Cerebellar nuclear complex (tissue), 1 donor: ENCODE data around the gene MAP2K3.

Experiments used
- DNase-seq, 2 experiments: peaks; one replicate each; lab custom pipeline; 2025; lab: John Stamatoyannopoulos, UW

The MAP2K3 gene

DNA sequence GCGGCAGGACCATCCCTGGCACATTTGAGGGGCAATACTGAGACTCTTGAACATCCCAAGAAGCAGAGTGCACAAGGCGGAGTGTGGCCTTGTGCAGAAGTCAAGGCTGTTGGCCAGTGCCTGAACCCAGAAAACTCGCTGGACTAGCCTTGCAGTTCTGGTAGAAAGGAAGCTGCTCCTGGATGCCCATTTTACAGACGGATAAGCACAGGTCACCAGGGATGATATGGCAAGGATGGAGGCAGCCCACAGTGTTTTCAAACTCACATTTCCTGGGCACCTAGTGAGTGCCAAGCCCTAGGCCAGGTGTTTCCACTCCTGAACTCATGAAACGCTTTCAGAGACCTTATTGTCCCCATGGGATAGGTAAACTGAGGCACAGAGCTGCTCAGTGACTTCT lies 1.7 kb upstream of the MAP2K3 start:
- no peak for DNase-seq

- DNase-seq, result no peak
Observed at GRCh38 chr17:21283482-21284318, 811 bp upstream of the MAP2K3 start.

GRCh38 chr17:21285164-21286065 lies 904 bp downstream of the MAP2K3 start:
- DNase-seq, result no peak

GRCh38 chr17:21286066-21286770 lies 1.7 kb downstream of the MAP2K3 start:
- DNase-seq, result no peak

GRCh38 chr17:21286909-21287702 lies 2.6 kb downstream of the MAP2K3 start:
- DNase-seq, result no peak

DNA sequence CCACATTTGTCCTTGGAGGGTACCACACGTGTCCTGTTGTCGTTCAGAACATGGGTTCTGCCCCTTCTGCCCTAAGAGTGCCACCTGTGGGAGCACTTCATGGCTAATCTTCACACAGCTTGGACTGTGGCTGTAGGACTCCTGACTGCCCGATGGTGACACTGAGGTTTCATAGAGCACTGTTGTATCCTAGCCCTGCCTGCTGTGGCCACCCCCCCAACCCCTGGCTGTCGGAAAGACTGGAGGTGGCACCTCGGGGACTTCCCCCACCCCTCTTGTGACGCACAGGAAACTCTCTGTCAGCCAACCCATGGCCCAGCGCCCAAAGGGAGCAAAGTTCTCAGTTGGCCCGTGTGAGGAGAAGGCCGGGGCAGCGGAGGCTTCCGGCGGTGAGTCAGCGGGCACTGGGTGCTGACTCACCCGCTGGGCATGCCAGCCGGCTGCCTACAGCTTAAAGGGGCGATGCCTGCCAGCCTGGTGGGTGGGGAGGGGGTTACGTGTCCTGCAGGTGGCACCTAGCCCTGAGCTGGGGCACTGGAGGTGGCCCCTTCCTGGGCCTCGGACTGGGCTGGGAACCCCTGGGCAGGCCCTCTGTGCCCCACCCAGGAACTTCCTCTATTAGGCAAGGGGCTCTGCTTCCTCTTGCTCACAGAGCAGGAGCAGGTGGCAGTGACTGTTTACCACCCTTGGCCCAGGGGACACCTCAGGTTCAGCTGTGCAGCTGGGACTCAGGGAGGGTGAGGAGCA lies 3.4 kb downstream of the MAP2K3 start:
- no peak for DNase-seq

GRCh38 chr17:21288571-21289017 lies 4.1 kb downstream of the MAP2K3 start:
- no peak for DNase-seq

- DNase-seq, result no peak
Observed at GRCh38 chr17:21289175-21289901, 4.8 kb downstream of the MAP2K3 start.

DNA sequence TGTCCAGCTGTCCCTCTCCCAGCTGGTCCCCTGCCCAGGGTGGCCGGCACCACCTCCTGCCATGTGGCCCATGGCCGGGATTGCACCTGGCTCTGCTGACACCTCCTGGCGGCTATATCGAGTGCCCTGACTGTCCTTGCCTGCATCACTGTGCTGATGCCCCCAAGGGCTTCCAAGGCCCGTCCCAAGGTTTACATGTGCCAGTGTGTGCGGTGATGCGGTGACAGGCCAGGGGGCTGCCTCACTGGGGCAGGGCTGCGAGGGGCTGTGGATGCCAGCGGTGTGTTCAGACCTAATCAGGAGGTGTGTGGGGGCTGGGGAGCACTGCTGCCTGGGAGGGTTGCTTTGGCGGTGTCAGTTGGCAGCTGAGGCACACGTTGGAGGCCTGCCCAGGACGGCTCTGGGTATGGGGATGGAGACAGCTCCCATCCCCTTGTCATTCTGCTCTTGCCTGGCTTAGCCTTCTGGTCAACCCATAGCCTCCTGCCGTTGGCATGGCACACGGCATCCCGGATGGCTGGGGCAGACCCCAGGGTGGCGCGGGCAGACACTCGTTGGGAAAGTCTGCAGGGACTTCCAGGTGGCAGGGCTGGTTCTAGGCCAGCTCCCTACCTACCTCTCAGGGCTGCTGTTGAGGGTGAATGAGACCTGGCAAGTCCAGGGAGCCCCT lies 5.5 kb downstream of the MAP2K3 start:
- DNase-seq, result peak in 1 of 2 experiments; percentile 48

DNA sequence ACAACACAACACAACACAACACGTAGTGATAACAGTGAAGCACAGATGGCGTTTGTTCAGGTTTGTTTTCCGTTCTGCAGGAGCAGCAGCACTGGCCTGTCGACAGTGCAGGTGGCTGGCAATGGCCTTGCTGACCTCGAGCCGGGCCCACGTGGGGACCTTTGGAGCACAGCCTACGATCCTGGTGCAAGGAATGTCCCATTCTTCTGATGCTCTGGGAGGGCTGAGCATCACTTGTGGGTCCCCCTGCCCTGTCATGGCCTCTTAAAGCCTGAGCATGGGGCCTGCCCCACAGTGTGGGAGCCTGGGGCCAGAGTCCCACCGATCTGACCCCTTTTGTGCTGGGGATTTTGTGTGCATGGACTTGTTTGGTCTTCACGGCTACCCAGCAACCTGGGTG lies 6.8 kb downstream of the MAP2K3 start:
- no peak for DNase-seq

DNA sequence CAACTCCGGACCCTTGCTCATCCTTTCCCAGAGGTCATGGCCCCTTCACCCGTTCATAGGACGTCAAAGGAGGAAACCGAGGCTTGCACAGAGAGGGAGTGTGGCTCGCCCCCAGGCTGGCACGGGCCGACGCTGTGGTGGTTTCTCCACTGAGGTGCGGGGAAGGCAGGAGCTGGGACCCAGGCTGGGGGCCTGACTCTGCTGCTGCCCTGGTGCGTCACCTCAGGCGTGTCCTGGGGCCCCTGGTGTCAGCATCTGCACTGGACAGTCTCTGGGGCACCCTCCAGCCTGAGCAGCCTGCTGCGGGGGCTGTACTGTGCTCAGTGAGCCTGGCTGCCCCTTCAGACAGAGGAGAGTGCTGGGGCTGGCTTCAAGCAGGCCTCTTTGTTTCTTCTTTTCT lies 7.4 kb downstream of the MAP2K3 start:
- no peak for DNase-seq

DNA sequence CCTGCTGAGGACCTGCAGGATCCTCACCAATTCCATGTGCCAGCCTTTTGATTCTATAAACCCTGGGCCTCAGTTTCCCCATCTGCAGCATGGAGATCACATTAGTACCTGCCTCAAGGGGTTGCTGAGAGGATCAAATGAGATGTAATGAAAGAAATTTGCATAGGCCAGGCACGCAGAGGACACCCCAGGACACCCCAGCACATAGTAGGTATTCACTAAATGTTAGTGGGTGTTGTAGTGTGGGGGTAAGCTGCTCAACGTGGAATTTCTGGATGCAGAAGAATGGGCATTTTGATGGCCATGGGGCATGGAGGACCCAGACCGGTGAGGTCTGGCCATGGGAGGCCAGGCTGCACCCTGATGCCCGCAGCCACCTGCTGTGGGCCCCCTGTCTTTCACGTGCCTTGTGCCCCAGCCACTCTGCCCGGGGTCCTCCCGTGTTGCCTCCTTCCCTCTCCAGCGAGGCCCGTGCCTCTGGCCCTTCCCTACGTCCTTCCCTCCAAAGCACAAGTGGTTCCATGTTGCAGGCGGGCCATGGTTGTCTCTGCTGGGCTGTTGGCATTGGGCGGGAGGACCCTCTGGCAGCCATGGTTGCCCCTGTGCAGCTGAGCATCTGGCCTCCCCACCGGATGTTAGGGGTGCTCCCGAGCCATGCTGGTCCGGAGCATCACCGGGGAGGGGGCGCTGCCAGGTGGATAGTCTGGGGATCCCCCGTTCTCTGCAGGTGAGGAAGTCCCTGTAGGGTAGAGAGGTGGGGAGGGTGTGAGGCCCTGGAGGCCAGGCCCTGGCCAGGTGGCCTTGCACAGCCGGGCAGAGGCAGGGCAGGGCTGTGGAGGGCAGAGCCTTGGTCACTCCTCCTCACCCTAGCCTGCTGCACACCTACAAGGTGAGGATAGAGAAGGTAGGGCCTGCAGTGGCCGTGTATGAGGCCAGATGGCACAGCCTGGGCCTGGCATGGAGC lies 8.6 kb downstream of the MAP2K3 start:
- no peak for DNase-seq

- DNase-seq, result no peak
Observed at GRCh38 chr17:21293831-21294210, 9.3 kb downstream of the MAP2K3 start.

DNA sequence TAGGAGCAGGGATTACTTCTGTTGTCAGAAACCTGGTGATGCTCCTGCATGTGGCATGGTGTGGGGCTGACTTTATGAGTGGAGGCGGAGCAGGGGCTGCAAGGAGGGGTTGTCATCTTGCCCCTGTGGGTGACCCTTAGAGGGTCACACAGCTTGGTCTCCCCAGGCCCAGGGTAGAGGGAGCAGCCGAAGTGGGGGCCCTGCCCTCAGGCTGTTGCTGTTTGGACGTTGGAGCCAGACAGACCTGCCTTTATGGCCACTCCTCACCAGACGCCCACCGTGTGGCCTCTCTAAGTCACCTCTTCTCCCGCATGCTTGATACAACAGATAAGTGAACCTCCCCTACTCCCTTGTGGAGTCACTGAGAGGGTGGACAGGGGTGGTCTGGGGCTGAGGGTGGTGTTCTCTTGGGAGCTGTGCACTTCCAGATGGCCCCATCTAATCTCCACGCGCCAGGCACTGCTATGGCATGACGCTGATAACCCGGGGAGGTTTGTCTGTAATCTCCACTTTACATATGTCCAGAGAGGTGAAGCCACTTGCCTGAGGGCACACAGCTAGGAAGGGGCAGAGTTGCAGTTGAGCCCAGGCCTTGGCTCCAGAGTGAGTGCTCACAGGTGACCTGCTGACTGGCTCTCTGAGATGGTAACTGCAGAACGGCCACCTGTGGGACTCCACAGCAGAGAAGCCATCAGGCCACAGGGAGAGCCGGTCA lies 10.0 kb downstream of the MAP2K3 start:
- no peak for DNase-seq

- no peak for DNase-seq
Observed at GRCh38 chr17:21295036-21295952, 10.8 kb downstream of the MAP2K3 start.
